Dermis blood vessel endothelial cell (primary cell): Measurements from ENCODE around the gene MYF5. TPM values are rescaled to one million over a fixed set of nuclear protein-coding genes. Genes with fewer than 3 reads are reported as not detected.
A peak's percentile ranks its signal among the peaks of the same experiment; 100 is the strongest.

Experiments
- DNase-seq: peaks from one replicate; pipeline ENCODE4 v3.0.0; 2010
- total RNA-seq: library from RNA; depleted of rRNA; stranded (reverse); fragments of >200 nt; gene quantifications from 2 replicates; pipeline ENCODE4 v1.2.3, GENCODE V29; 2014

The MYF5 gene
- total RNA-seq, 1 donor from 2014 or later = not detected

- no peak for DNase-seq
Measured at GRCh38 chr12:80708259-80708974, 8.3 kb upstream of the MYF5 start.

DNA sequence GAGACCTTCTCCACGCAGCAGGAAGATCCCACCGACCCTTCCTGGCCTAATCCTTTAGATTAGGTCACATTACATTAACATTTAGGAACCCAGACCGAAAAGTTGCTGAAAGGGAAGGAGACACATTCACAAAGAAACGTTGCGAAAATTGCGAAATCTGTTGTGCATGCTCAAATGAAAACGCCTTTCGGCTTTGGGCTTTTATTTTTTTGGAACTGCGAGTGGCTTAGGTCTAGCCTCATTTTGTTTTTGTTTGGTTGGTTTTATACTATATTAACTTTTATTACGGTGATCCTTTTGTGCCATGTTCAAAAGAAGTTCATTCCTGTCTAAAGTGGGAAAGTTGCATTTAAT lies 7.8 kb upstream of the MYF5 start:
- no peak for DNase-seq

DNA sequence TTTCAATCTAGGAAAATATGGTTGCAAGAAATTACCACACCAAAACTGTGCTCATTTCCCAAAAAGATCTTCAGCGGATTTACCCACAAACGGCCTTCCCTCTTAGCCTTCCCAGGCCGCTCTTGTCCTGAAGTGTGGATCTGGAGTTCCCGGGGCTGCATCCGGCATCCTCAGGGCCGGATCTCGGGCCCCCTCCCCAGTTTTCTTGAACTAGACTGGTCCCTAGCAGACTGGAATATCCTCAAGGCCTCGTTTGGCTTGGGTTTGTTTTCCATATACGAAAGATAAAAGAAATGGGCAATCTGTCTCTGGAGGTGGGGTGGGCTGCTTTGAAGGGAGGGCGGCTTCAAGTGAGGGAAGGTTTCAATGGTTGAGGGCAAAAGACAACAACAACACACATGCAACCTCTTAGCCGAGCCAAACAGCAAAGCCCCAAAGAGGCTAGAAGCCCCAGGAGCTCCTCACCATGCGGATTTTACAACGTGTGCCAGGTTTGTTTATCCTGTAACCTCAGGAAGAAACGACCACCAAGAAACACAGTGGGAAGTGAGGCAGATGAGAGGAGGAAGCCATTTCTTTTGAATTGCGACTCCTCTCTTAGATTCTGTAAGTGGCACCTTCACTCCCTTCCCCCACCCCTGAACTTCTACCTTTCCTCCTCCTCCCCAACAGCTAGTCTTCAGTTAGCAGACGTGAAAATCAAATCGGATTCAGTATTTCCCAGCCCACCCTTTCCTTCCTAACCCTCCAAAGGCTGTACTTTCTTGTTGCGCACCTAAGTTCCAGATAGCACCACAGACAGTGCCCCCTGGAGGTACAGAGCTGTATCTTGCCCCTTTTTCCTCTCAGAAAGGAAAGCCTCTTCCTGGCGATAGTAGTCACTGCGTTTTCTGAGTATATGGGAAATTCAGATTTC lies 6.6 kb upstream of the MYF5 start:
- no peak for DNase-seq

- DNase-seq = no peak
Measured at GRCh38 chr12:80710727-80711449, 5.8 kb upstream of the MYF5 start.

- DNase-seq = no peak
Measured at GRCh38 chr12:80711866-80712265, 4.8 kb upstream of the MYF5 start.

DNA sequence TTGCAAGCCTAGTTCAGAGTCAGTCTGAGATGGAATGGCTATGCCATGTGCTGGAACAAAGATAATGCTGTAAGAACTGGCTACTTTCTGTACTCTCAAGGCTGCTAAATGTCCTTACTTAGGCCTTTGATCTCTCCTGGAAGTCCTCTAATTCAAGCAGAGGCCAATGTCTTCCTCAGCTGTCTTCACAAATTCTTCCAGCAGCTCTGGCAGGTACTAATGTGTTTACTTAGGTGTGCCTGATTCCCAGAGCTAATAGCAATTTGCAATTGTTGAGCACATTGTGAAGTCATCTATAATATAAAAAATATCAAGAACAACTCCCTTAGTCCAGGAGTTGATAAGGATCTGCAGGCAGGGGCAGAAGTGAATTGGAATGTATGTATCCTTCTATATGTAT lies 3.8 kb upstream of the MYF5 start:
- DNase-seq = no peak

- DNase-seq = no peak
Measured at GRCh38 chr12:80713419-80713818, 3.3 kb upstream of the MYF5 start.

GRCh38 chr12:80714055-80714454 lies 2.7 kb upstream of the MYF5 start:
- DNase-seq = no peak

GRCh38 chr12:80714846-80715245 lies 1.9 kb upstream of the MYF5 start:
- no peak for DNase-seq

GRCh38 chr12:80715713-80716249 lies 931 bp upstream of the MYF5 start:
- DNase-seq = no peak

GRCh38 chr12:80717856-80718255 lies 1.1 kb downstream of the MYF5 start:
- DNase-seq = no peak

DNA sequence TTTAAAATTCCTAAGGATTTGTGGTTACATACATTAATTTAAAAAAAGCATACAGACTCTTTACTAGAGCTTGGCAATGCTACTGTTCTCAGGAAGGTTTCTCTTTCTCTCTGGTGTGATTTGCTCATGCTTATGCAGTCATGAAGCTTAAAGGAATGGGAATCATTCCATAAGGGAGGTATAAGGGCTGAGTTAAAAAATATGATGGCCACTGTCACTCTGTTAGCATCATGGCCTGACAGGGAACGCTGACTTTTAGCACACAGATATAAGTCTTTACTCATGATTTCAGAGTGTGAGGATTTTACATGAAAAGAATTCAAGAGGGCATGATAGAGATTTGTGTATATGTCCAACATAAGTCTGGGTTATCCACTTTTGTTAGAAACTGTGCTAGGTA lies 3.8 kb downstream of the MYF5 start:
- no peak for DNase-seq

DNA sequence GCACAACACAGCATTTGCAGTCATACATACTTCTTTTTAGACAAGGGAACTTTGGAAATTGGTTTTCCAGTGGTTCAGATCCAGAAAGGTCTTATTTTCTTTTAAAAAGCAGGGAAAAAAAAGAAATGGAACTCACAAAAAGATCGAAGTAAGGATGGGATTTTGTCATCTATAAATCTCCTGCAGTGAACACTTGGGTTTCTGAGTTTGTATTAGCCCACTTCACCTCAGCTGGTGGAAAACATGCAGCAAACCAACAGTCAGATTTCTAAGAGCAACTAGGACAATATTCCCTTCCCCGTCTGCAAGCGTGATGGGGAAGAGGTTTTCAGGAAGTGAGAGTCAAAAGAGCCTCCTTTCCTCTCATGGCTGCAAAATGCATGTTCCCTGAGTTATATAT lies 4.6 kb downstream of the MYF5 start:
- DNase-seq = no peak

DNA sequence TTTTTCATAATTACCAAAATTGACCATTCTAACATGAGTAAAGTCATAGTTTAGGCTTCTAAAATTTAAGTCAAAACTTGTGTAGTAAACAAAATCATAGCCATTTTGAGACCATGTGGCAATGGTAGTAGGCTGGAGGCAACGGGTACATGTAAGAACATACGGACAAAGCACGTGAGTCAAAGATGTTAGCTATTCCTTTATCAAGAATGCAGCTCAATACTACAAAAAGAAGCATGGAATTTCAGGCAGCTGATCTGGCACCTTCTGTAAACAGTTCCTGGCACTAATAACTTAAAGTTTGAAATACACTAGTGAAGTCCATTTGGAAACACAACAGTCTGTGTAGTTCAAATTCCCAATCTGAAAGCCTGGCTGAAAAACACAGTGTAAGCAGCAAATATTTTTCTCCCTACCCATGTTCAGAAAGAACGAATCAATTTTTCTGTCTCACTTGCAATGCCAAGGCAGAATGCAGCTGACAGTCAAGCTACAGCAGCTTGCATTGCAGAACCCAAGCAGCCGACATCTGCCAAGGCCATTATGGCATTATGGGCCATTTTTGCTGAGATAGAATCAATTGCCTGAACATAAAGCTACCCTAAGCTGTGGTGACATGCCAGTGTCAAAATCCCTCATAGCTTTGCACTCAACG lies 29.3 kb downstream of the MYF5 start:
- no peak for DNase-seq

DNA sequence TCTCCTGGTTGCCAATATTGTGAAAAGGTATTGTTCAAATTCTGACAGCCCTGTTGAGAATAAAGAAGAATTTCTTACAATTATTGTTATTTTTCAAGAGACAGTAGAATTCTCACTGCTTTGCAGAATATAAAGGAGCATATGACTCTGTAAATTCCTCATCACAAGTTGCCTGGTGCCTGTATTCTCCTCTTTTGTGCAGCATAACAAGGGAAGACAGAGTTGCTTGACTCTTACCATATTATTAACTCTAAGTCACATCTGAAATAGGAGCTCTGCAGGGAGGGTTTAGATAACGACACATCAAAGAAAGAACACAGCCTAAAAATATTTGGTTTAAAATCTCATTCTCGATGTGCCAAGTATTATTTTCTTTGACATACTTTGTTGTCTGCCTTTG lies 31.1 kb downstream of the MYF5 start:
- DNase-seq = no peak

DNA sequence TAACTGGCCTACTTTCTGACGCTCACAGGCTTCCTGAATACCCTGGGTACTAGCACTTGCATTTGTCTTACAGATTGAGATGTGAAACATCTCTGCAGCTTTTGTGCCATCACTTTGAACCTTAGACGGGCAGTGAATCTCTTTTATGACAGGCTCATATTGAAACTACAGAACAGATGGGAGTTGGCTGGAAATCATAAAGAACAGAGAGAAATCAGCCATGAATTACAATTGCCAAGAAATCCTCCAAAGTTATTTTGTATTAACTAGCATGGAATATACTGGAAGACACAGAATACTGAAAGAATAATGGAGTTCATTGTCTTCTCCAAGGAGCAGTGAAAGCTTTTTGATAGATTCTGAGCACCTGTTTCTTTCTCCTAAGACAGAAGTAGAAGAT lies 32.7 kb downstream of the MYF5 start:
- DNase-seq = no peak

DNA sequence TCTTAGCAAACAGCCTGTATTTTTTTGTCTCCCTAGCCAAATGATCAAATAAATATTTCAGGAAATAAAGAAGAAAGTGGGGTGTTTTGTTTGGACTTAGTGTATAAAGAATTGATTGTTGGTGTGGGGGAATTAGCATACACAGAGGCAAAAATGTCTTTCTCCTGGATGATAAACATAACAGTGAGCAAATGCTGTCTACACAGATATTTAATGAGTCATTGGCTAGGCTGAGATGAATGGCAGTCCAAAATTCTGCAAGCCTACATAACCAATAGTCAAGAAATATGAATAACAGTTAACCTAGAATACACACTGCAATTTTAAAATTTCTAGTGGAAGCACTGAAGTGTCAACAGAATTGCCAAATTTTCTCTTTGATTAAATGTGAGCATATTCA lies 35.8 kb downstream of the MYF5 start:
- no peak for DNase-seq

- DNase-seq = no peak
Measured at GRCh38 chr12:80754274-80754673, 37.6 kb downstream of the MYF5 start.

DNA sequence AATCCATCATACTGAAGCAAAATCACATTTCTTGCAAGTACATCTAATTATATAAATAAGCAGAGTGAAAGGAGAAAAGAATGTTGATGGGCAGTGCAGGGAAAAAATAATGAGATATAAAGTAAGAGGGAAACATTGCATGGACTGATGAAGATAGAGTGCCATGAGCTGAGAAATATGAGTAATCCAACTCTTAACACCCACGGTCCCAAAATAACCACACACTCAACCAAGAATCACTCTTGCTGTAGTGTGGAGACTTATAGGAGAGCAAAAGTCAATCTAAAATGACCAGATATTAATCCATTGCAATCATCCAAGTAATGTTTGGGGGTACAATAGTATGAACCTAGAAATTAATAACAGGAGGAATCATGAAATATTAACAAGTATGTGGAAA lies 40.2 kb downstream of the MYF5 start:
- DNase-seq = no peak

GRCh38 chr12:80761838-80762237 lies 45.1 kb downstream of the MYF5 start:
- DNase-seq = no peak

DNA sequence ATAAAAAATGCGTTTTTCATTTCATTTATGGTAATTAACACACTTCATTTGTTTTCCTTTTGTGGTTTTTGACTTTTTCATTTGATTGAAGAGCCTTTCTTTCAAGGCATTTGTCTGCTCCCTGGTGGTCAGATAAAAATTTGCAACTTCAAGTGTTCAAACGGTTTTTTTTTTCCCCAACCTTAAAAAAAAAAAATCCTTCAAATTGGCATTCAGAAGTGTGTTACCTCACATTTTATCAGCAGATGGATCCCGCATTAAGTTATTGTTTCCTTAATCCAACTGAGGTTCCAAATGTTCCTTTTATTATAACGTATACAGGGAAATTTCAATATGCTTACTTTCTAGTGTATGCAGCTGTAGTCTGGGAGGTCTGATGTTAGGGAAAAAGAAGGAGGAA lies 47.2 kb downstream of the MYF5 start:
- peak; percentile 72 for DNase-seq

DNA sequence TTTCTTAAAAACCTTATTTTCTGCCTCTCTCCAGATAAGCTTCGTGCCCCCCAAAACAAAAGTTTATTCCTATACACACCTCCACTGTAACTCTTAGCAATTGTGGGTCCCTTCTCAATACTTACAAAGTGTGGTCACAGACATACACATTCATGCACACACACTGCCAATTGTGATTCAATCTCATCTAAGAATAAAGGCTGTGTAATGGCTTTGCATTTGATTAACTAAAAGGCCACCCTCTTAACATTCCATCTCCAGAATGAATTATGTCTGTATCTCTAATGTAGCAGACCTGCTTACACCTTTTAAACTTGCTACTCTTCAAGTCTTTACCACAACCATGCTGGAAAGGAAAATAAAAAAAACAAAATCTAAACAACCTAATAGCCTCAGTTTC lies 49.5 kb downstream of the MYF5 start:
- no peak for DNase-seq

DNA sequence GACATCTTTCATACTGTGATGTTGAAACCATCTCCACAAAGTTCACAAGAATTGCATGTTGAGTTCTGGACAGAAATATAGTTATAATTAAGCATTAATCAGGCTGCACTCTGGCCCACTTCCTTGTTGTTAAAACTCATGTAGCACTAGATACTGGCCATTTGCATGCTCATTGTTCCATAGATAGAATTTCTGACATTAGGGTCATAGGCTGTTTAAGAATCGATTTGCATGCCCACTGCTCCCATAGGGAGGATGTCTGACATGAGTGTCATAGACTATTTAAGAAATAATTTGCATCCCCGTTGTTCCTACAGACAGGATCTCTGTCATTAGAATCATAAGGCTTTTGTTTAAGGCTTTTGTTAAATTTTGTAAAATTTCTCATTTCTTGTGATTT lies 50.2 kb downstream of the MYF5 start:
- DNase-seq = no peak
